Gastroesophageal sphincter (tissue), 3 donors: Measurements from ENCODE around the gene DCUN1D1.
A peak's percentile ranks its signal among the peaks of the same experiment; 100 is the strongest.

Source experiments
- CTCF ChIP-seq, 4 experiments: fragments of 200-600 bp in 2 of 4; fragments of 450-650 bp in 2 of 4; sonication (generic) in 1 of 4; IDR thresholded peaks; one replicate each; pipeline ENCODE4 v1.5.1; 2017 to 2019; ENCODE audit warnings: antibody characterized with exemption in 4 of 4, mild to moderate bottlenecking in 2 of 4, moderate library complexity in 2 of 4
- POLR2A ChIP-seq, 2 donors: fragments of 450-650 bp; IDR thresholded peaks; one replicate each; pipeline ENCODE4 v1.6.1; 2017; ENCODE audit warnings: antibody characterized with exemption in 2 of 2, mild to moderate bottlenecking in 2 of 2, moderate library complexity in 1 of 2
- POLR2AphosphoS5 ChIP-seq: sonication (generic); formaldehyde crosslinking; IDR thresholded peaks from one replicate; pipeline ENCODE4 v1.6.1; 2017; ENCODE audit warnings: antibody characterized with exemption

GRCh38 chr3:182962166-182962565 lies 18.2 kb downstream of the DCUN1D1 start:
- TF ChIP-seq POLR2A (IDR thresholded peaks at IDR 0.05): no peak
- peak; percentile 74 for TF ChIP-seq POLR2AphosphoS5
- peak in 1 of 4 experiments; percentile 17 for TF ChIP-seq CTCF (IDR thresholded peaks at IDR 0.05)
